MCF 10A (cell line): ENCODE data around the gene COBL. TPM values are rescaled to one million over a fixed set of nuclear protein-coding genes. Genes with fewer than 3 reads are reported as not detected.

Source experiments
- BruUV-seq: library from RNA; stranded (reverse); fragments of 400-500 nt; replicated peaks from 2 replicates; lab custom pipeline; 2021; lab: Mats Ljungman, UMichigan
- CTCF ChIA-PET: fragments of 300-600 bp; sonication (Branson Sonifier 250); formaldehyde crosslinking; extraction: SDS; loops from one replicate; lab custom pipeline; 2021; ENCODE audit warnings: antibody characterized with exemption, inconsistent platforms; lab: Yijun Ruan, JAX
- POLR2A ChIA-PET: fragments of 300-600, 350-650 bp; sonication (Branson Sonifier 250); formaldehyde crosslinking; extraction: SDS; loops from one replicate; lab custom pipeline; 2020; ENCODE audit warnings: antibody characterized with exemption, inconsistent platforms; lab: Yijun Ruan, JAX
- DNase-seq: peaks from one replicate; pipeline ENCODE4 v3.0.0-alpha.2; 2018; ENCODE audit not compliant: unreplicated experiment
- H3K27ac Mint-ChIP-seq: one replicate; pipeline ENCODE4 v1.8.0; 2022; ENCODE audit warnings: mild to moderate bottlenecking, low read depth, mixed read lengths; ENCODE audit not compliant: unreplicated experiment
- H3K27me3 Mint-ChIP-seq: one replicate; pipeline ENCODE4 v1.8.0; 2022; ENCODE audit warnings: mixed read lengths; ENCODE audit not compliant: insufficient read depth, unreplicated experiment
- H3K36me3 Mint-ChIP-seq: one replicate; pipeline ENCODE4 v1.8.0; 2022; ENCODE audit warnings: mild to moderate bottlenecking, moderate library complexity, mixed read lengths; ENCODE audit not compliant: insufficient read depth, unreplicated experiment
- H3K4me1 Mint-ChIP-seq: one replicate; pipeline ENCODE4 v1.8.0; 2022; ENCODE audit warnings: mixed read lengths; ENCODE audit not compliant: insufficient read depth, unreplicated experiment
- H3K4me3 Mint-ChIP-seq: one replicate; pipeline ENCODE4 v1.8.0; 2022; ENCODE audit warnings: mild to moderate bottlenecking, moderate library complexity, mixed read lengths; ENCODE audit not compliant: unreplicated experiment
- H3K9me3 Mint-ChIP-seq: one replicate; pipeline ENCODE4 v1.8.0; 2022; ENCODE audit warnings: mixed read lengths; ENCODE audit not compliant: unreplicated experiment
- intact Hi-C: fragments of 100-400 bp; cut with micrococcal nuclease; formaldehyde crosslinking; loops from 2 replicates; pipeline ENCODE4 v1.14.1; 2022
- total RNA-seq: library from RNA; stranded (reverse); gene quantifications from 2 replicates; pipeline ENCODE4 v1.2.3, GENCODE V29; 2022
- TF ChIP-seq, protein P1 (sequence below): fragments of 200-600 bp; IDR thresholded peaks from one replicate; pipeline ENCODE4 v1.8.0; 2022; ENCODE audit warnings: antibody characterized with exemption, mild to moderate bottlenecking; ENCODE audit not compliant: unreplicated experiment

Gene COBL
- total RNA-seq, 1 experiment from 2014 or later: 12.3 TPM

DNA sequence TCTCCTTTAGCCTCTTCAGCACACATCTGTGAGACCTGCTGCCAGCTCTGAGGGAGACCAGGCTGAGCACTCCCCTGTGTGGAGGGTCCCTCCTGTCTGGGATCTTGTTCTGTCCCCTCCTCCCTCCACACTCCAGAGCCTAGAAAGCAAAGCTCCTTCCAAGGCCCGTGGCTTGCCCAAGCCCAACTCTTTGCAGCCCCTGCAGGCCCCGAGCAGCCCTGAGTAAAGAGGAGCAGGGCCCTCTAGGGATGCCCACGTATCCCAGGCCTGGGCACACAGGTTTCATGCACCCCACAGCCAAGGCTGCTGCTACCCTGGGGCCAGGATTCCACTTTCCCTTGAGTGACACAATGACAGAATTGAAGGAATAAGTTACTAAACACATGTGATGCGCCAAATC, 24.0 kb downstream of the COBL start:
- BruUV-seq: no TSS peak
- Mint-ChIP-seq H3K9me3 (no peaks in the 10 kb centered on the region), H3K27ac (no peak overlapping the region), H3K36me3 (no peaks in the 10 kb centered on the region), H3K27me3 (no peaks in the 10 kb centered on the region), H3K4me1 (no peaks in the 10 kb centered on the region), H3K4me3 (no peak overlapping the region)
- ChIA-PET CTCF (interaction anchor here (0.9 to 2.3 kb wide), 6 partner anchors 14 to 130 kb away, joined by 3 to 11 read pairs (median 6); no protein-coding TSS in a partner anchor), POLR2A (interaction anchor here (1.1 to 1.2 kb wide), 2 partner anchors 11 to 22 kb away, joined by 3 to 6 read pairs; no protein-coding TSS in a partner anchor)
- intact Hi-C loops: no loop called here
- TF ChIP-seq, protein P1, sequence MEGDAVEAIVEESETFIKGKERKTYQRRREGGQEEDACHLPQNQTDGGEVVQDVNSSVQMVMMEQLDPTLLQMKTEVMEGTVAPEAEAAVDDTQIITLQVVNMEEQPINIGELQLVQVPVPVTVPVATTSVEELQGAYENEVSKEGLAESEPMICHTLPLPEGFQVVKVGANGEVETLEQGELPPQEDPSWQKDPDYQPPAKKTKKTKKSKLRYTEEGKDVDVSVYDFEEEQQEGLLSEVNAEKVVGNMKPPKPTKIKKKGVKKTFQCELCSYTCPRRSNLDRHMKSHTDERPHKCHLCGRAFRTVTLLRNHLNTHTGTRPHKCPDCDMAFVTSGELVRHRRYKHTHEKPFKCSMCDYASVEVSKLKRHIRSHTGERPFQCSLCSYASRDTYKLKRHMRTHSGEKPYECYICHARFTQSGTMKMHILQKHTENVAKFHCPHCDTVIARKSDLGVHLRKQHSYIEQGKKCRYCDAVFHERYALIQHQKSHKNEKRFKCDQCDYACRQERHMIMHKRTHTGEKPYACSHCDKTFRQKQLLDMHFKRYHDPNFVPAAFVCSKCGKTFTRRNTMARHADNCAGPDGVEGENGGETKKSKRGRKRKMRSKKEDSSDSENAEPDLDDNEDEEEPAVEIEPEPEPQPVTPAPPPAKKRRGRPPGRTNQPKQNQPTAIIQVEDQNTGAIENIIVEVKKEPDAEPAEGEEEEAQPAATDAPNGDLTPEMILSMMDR: no peak
- no peak for DNase-seq

DNA sequence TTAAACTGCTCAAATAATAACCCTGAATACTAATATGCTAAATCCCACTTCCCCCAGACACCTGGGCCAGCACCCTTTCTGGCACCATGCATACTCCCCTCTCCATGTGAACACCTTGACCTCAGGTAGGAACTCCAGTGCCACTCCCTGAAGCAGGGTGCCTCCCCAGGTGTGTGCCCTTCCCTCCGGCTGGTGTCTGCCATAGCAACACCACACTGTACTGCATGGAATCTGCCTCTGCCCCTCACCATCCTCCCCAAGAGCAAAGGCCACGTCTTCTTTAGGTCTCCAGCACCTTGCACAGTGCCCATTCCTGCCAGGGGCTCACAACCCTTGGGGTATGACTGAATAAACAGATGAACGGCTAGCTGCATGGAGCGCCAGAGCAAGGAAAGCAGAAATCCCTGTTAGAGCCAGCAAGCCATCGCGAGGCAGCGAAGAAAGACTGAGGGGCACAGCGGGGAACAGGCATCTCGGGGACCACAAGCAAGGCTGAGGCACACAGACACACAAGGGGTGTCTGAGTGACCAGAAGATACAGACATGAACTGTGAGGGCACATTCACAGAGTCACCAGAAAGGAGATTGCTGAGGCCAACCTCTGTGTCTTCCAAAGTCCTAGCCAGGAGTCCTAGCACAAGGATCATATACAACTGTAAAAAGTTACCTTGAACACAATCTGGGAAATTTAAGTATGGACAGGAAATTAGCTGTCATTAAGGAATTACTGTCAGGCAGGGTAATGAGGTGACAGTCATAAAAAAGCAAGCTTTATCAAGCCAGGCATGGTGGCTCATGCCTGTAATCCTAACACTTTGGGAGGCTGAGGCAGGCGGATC, 25.7 kb downstream of the COBL start:
- Mint-ChIP-seq H3K36me3 (no peaks in the 10 kb centered on the region), H3K4me1 (no peaks in the 10 kb centered on the region), H3K27ac (no peak overlapping the region), H3K9me3 (no peaks in the 10 kb centered on the region), H3K27me3 (no peaks in the 10 kb centered on the region), H3K4me3 (no peak overlapping the region)
- CTCF ChIA-PET: interaction anchor here (0.5 to 0.7 kb wide), 3 partner anchors 17 to 80 kb away, joined by 3 to 4 read pairs (median 4); no protein-coding TSS in a partner anchor
- TF ChIP-seq, protein P1: no peak
- intact Hi-C loops: no loop called here
- no TSS peak for BruUV-seq
- no peak for DNase-seq
- POLR2A ChIA-PET: interaction anchor here (0.6 to 0.9 kb wide), 2 partner anchors 15 to 25 kb away, joined by 3 read pairs; no protein-coding TSS in a partner anchor

DNA sequence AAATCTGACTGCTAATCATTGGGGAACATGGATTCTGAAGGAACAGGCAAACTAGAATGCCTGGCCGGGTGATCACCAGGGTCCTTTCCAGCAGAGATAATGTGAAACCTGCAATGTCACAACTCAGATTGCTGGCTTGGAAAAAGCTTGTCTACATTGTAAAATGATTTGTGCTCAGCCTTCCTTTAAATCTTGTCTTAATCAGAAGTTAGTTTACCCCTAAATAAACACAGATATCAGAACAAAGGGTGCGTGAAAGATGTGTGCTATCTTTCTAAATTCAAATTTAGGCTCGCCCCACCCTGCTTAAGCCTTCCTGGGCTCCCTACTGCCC, 26.3 kb downstream of the COBL start:
- no TSS peak for BruUV-seq
- no peak overlapping the region for H3K27ac Mint-ChIP-seq
- no peak for DNase-seq
- no peaks in the 10 kb centered on the region for H3K9me3 Mint-ChIP-seq
- ChIA-PET POLR2A (no interaction called here), CTCF (no interaction called here)
- H3K4me1 Mint-ChIP-seq: no peaks in the 10 kb centered on the region
- no peaks in the 10 kb centered on the region for H3K36me3 Mint-ChIP-seq
- intact Hi-C loops: no loop called here
- TF ChIP-seq, protein P1: no peak
- H3K4me3 Mint-ChIP-seq: no peak overlapping the region
- no peaks in the 10 kb centered on the region for H3K27me3 Mint-ChIP-seq

DNA sequence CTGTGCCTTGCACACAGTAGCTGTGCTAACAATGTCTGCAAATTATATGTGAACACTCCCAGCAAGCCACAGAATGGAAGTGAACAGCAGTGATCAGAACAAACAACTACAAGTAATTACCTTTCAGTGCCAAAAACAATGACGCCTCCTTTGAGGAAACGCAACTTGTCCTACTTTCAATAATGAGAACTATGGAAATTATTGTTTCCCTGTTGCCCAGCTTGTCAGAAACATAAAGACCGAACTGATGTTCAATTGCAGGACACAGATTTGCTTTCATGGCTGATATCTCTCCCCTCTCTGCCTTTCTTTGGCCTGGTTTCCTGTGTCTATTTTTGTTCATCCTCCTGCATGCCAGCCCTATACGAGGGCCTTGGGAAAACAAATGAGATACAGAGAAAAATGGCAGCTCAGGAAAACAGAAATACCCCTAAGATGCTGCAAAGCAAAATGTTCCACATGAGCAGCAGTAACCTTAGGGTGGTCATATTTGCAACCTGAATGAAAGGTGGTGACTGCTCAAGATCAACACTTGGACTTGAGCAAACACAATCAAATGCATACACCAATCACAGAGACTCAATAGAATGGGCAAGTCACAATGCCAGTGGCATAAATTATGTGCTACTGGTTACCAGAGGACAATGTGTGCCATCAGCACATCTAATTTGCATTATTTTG, 26.8 kb downstream of the COBL start:
- Mint-ChIP-seq H3K27me3 (no peaks in the 10 kb centered on the region), H3K4me1 (no peaks in the 10 kb centered on the region), H3K36me3 (no peaks in the 10 kb centered on the region), H3K9me3 (no peaks in the 10 kb centered on the region), H3K4me3 (no peak overlapping the region), H3K27ac (no peak overlapping the region)
- no TSS peak for BruUV-seq
- DNase-seq: no peak
- POLR2A ChIA-PET: interaction anchor here (0.7 to 1.0 kb wide), 2 partner anchors 12 to 67 kb away, joined by 3 to 5 read pairs; no protein-coding TSS in a partner anchor
- intact Hi-C loops: no loop called here
- CTCF ChIA-PET: no interaction called here
- TF ChIP-seq, protein P1: no peak
